HepG2 (cell line): ENCODE measurements around the gene HSF2BP. TPM values are rescaled to one million over a fixed set of nuclear protein-coding genes. Genes with fewer than 3 reads are reported as not detected.

ENCODE experiments used
- ATAC-seq: fragments of 200-7000 bp; cut with Tn5 transposase; 3 replicates; pipeline ENCODE4 v1.9.1; 2020; ENCODE audit warnings: mild to moderate bottlenecking, moderate library complexity
- BruUV-seq: library from RNA; stranded (reverse); fragments of 400-500 nt; replicated peaks from 2 replicates; lab custom pipeline; 2021; lab: Mats Ljungman, UMichigan
- CTCF ChIA-PET: fragments of 300-600 bp; formaldehyde crosslinking; extraction: SDS; loops from one replicate; lab custom pipeline; 2021; ENCODE audit warnings: low total read pairs, inconsistent platforms, low intra/inter-chr PET ratio; lab: Yijun Ruan, JAX
- POLR2A ChIA-PET: fragments of 350-600 bp; sonication (Branson Sonifier 250); formaldehyde crosslinking; loops from one replicate; lab custom pipeline; 2020; ENCODE audit warnings: antibody characterized with exemption, inconsistent platforms; lab: Yijun Ruan, JAX
- DNase-seq: peaks from one replicate; pipeline ENCODE4 v3.0.0-alpha.2; 2015; ENCODE audit warnings: low spot score
- FAIRE-seq: peaks from 3 replicates; lab custom pipeline; 2011; peaks lifted over from hg19 to GRCh38; lab: Jason Lieb, UNC
- H2AFZ ChIP-seq: one replicate; pipeline ENCODE4 v1.6.1; 2011; ENCODE audit warnings: low read length, inconsistent platforms
- H3K27ac ChIP-seq: fragments of 300-600 bp; 3 replicates; pipeline ENCODE4 v1.8.0; 2011; ENCODE audit warnings: mixed run types, mild to moderate bottlenecking, mixed read lengths, low read length, inconsistent platforms; ENCODE audit not compliant: insufficient read depth; ENCODE audit errors: extremely low read length
- H3K27me3 ChIP-seq, 2 experiments: fragments of 200-600 bp in 1 of 2; 2 replicates in 1 of 2; 3 replicates in 1 of 2; pipeline versions ENCODE4 v1.6.0 to v1.8.0; 2011; ENCODE audit warnings: low read length in 2 of 2, mild to moderate bottlenecking in 2 of 2, moderate library complexity in 2 of 2, inconsistent platforms in 1 of 2; ENCODE audit not compliant: insufficient read depth in 2 of 2, control insufficient read depth in 1 of 2
- H3K36me3 ChIP-seq, 2 experiments: fragments of 200-600 bp in 1 of 2; replicated peaks in 1 of 2; 2 replicates in 1 of 2; 3 replicates in 1 of 2; pipeline versions ENCODE4 v1.5.1 to v1.8.0; 2011; ENCODE audit warnings: low read length in 2 of 2, inconsistent platforms in 1 of 2; ENCODE audit not compliant: insufficient read depth in 2 of 2, control insufficient read depth in 1 of 2
- H3K4me1 ChIP-seq: 2 replicates; pipeline ENCODE4 v1.5.1; 2012; ENCODE audit warnings: low read length, inconsistent platforms; ENCODE audit not compliant: insufficient read depth
- H3K4me2 ChIP-seq: 2 replicates; pipeline ENCODE4 v1.6.0; 2011; ENCODE audit warnings: low read depth, low read length, inconsistent platforms
- H3K4me3 ChIP-seq, 3 experiments: fragments of 200-600 bp in 1 of 3; sonication (generic), shearing (Covaris generic) in 1 of 3; replicated peaks in 1 of 3; 2 replicates each; pipeline ENCODE4 v1.5.1; 2011 to 2016; ENCODE audit warnings: low read length in 3 of 3, inconsistent platforms in 2 of 3, low read depth in 2 of 3, mild to moderate bottlenecking in 2 of 3, control low read depth in 1 of 3, mixed read lengths in 1 of 3; ENCODE audit not compliant: insufficient read depth in 1 of 3
- H3K79me2 ChIP-seq: one replicate; pipeline ENCODE4 v1.6.1; 2011; ENCODE audit warnings: low read length, inconsistent platforms; ENCODE audit not compliant: insufficient read depth
- H3K9ac ChIP-seq: 2 replicates; pipeline ENCODE4 v1.6.0; 2011; ENCODE audit warnings: mild to moderate bottlenecking, low read depth, low read length, inconsistent platforms; ENCODE audit not compliant: insufficient read depth
- H3K9me3 ChIP-seq: 2 replicates; pipeline ENCODE4 v1.5.1; 2012; ENCODE audit warnings: mild to moderate bottlenecking, low read length
- H4K20me1 ChIP-seq: 2 replicates; pipeline ENCODE4 v1.6.0; 2011; ENCODE audit warnings: inconsistent platforms, mild to moderate bottlenecking, low read length, moderate library complexity; ENCODE audit not compliant: insufficient read depth
- SUZ12 ChIP-seq: fragments of 150-350 bp; IDR thresholded peaks from 2 replicates; pipeline ENCODE4 v1.6.1; 2014; ENCODE audit warnings: low read depth, low read length
- TCF7L2 ChIP-seq: IDR thresholded peaks from 2 replicates; pipeline ENCODE4 v1.6.1; 2011; ENCODE audit warnings: mild to moderate bottlenecking, low read depth, low read length, moderate library complexity
- ZNF10 ChIP-seq: sonication (generic); formaldehyde crosslinking; IDR thresholded peaks from 2 replicates; pipeline ENCODE4 v1.4.0; 2020; ENCODE audit warnings: mild to moderate bottlenecking, low read depth, missing genetic modification reagents, borderline replicate concordance
- ZNF253 ChIP-seq: sonication (generic); formaldehyde crosslinking; IDR thresholded peaks from 2 replicates; pipeline ENCODE4 v1.8.0; 2022; ENCODE audit warnings: mild to moderate bottlenecking, missing genetic modification reagents, borderline replicate concordance
- ZNF296 ChIP-seq: sonication (generic); formaldehyde crosslinking; conservative IDR thresholded peaks from 2 replicates; pipeline ENCODE4 v1.5.0; 2020; ENCODE audit warnings: mild to moderate bottlenecking, missing genetic modification reagents
- ZNF557 ChIP-seq: sonication (generic); formaldehyde crosslinking; IDR thresholded peaks from 2 replicates; pipeline ENCODE4 v1.4.0; 2020; ENCODE audit warnings: missing genetic modification reagents
- WGBS: methylation state at CpG from one replicate; pipeline ENCODE4 v1.1.6; 2017; ENCODE audit warnings: low lambda C conversion rate; 5-methylcytosine and 5-hydroxymethylcytosine counted together
- in situ Hi-C: cut with HindIII; loops from 2 replicates; pipeline ENCODE4 v1.10.0; 2017; ENCODE audit warnings: low pct_unique_long_range_greater_than_20kb; ENCODE audit not compliant: extremely low pct_ligation_motif_present
- intact Hi-C: fragments of 100-400 bp; cut with micrococcal nuclease; formaldehyde crosslinking; loops from one replicate; pipeline ENCODE4 v1.10.0; 2022; ENCODE audit not compliant: unreplicated experiment
- polyA plus RNA-seq, 8 experiments: library from polyadenylated mRNA; depleted of rRNA in 3 of 8; stranded (reverse) in 7 of 8; unstranded in 1 of 8; fragments of >200 nt; fragmentation: Illumina TruSeq in 4 of 8; extraction: Trizol in 4 of 8; gene quantifications; 2 replicates each; pipeline versions ENCODE4 v1.2.1 to v1.2.3, GENCODE V29; 2011 to 2016; ENCODE audit warnings: low read depth in 4 of 8, missing spikeins in 1 of 8, mixed read lengths in 1 of 8; ENCODE audit not compliant: insufficient read depth in 1 of 8
- total RNA-seq, 5 experiments: library from RNA; depleted of rRNA; stranded (reverse); fragments of >200 nt; fragmentation: Illumina TruSeq; extraction: Trizol; gene quantifications; 2 replicates each; pipeline ENCODE4 v1.2.3, GENCODE V29; 2016; ENCODE audit warnings: low read depth in 1 of 5
- TF ChIP-seq, protein P1 (sequence below), 2 experiments: fragments of 450-650 bp in 1 of 2; sonication (generic) in 1 of 2; formaldehyde crosslinking; IDR thresholded peaks; 2 replicates each; pipeline versions ENCODE4 v1.5.0 to v1.8.0; 2020 to 2022; ENCODE audit warnings: mild to moderate bottlenecking in 1 of 2, missing genetic modification reagents in 1 of 2
- TF ChIP-seq, protein P2 (sequence below): sonication (generic); formaldehyde crosslinking; conservative IDR thresholded peaks from 2 replicates; pipeline ENCODE4 v1.4.0; 2020; ENCODE audit warnings: missing genetic modification reagents
- TF ChIP-seq, protein P3 (sequence below): sonication (generic); formaldehyde crosslinking; IDR thresholded peaks from 2 replicates; pipeline ENCODE4 v1.4.0; 2020; ENCODE audit warnings: missing genetic modification reagents, borderline replicate concordance
- TF ChIP-seq, protein P4 (sequence below): sonication (generic); formaldehyde crosslinking; IDR thresholded peaks from 2 replicates; pipeline ENCODE4 v1.4.0; 2020; ENCODE audit warnings: missing genetic modification reagents, borderline replicate concordance

HSF2BP gene
- total and polyA plus RNA-seq, 2 of the 13 experiments (the other 11 are each of a cell fraction or from before 2014, with no cell fraction given), result 0.67 to 2.2 TPM

DNA sequence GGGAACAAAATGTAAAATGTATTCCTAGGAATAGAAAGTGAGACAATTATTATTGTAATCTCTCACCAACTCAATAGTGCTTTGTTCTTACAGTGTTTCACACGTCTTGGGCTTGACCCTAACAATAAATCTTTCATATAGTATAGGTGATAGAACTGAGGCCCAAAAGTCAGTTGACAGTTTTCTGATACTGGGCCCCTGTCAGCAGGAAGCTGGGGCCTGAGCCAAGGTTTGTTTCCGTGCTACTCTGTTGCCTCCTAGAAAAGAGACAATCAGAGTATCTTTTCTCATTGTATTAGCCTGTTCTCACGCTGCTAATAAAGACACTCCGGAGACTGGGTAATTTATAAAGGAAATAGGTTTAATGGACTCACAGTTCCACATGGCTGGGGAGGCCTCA is 5.1 kb upstream of the HSF2BP start:
- 90% methylated on average over 4 of the region's 4 CpGs for WGBS
- H3K4me2 ChIP-seq, result no peak overlapping the region
- FAIRE-seq (no peak), ATAC-seq (no peak), DNase-seq (no peak)
- H3K4me1 ChIP-seq, result peaks cover 52% of the 10 kb centered on the region
- no peaks in the 10 kb centered on the region for H3K27me3 ChIP-seq
- CTCF ChIA-PET, result no interaction called here
- H2AFZ ChIP-seq, result no peak overlapping the region
- no peak overlapping the region for H3K4me3 ChIP-seq
- no TSS peak for BruUV-seq
- H3K9ac ChIP-seq, result no peak overlapping the region
- H3K9me3 ChIP-seq, result no peaks in the 10 kb centered on the region
- no peak overlapping the region for H3K27ac ChIP-seq
- TF ChIP-seq ZNF10 (CRISPR knock-in tag), result no peak
- TF ChIP-seq, protein P1, sequence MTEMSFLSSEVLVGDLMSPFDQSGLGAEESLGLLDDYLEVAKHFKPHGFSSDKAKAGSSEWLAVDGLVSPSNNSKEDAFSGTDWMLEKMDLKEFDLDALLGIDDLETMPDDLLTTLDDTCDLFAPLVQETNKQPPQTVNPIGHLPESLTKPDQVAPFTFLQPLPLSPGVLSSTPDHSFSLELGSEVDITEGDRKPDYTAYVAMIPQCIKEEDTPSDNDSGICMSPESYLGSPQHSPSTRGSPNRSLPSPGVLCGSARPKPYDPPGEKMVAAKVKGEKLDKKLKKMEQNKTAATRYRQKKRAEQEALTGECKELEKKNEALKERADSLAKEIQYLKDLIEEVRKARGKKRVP (CRISPR knock-in tag; IDR thresholded peaks at IDR 0.05), result no peak
- peaks cover 6% of the 10 kb centered on the region; the same call in 1 of the 2 replicates for H4K20me1 ChIP-seq
- H3K36me3 ChIP-seq, result peaks cover 10 to 52% of the 10 kb centered on the region in 2 experiments; a peak in 4 of 5 replicates
- peaks cover 84% of the 10 kb centered on the region for H3K79me2 ChIP-seq
- in situ Hi-C loops (no loop called here), intact Hi-C loops (no loop called here)
- POLR2A ChIA-PET, result no interaction called here

DNA sequence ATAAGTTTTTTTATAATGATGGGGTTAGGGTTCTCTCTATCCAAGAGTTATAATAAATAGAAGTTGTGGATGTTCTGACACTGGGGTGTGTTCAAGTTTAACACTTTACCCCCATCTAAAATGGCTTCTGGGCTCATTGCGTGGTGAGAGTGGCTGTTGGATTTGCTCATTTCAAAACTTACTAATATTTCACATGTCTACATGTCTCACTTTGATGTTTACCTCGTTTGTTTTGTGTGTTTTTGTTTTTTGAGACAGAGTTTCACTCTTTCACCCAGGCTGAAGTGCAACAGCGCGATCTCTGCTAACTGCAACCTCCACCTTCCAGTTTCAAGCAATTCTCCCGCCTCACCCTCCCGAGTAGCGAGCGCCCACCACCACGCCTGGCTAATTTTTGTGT is 3.7 kb upstream of the HSF2BP start:
- CTCF ChIA-PET, result no interaction called here
- Histone ChIP-seq H2AFZ (no peak overlapping the region), H3K4me1 (peaks cover 46% of the 10 kb centered on the region), H3K36me3 (peaks cover 10 to 46% of the 10 kb centered on the region in 2 experiments; a peak in 4 of 5 replicates), H3K9me3 (no peaks in the 10 kb centered on the region), H3K27me3 (no peaks in the 10 kb centered on the region), H3K4me2 (no peak overlapping the region), H3K4me3 (no peak overlapping the region), H3K79me2 (peaks cover 73% of the 10 kb centered on the region), H3K27ac (no peak overlapping the region), H4K20me1 (peaks cover 2% of the 10 kb centered on the region; the same call in 1 of the 2 replicates), H3K9ac (no peak overlapping the region)
- ATAC-seq (no peak), DNase-seq (no peak), FAIRE-seq (no peak)
- in situ Hi-C loops, result no loop called here
- intact Hi-C loops, result no loop called here
- POLR2A ChIA-PET, result no interaction called here
- 95% methylated on average over 9 of the region's 9 CpGs for WGBS
- no TSS peak for BruUV-seq
- TF ChIP-seq ZNF296 (no peak), TCF7L2 (no peak), SUZ12 (no peak), ZNF557 (CRISPR knock-in tag) (no peak), ZNF253 (CRISPR knock-in tag) (no peak)
- TF ChIP-seq, protein P2, sequence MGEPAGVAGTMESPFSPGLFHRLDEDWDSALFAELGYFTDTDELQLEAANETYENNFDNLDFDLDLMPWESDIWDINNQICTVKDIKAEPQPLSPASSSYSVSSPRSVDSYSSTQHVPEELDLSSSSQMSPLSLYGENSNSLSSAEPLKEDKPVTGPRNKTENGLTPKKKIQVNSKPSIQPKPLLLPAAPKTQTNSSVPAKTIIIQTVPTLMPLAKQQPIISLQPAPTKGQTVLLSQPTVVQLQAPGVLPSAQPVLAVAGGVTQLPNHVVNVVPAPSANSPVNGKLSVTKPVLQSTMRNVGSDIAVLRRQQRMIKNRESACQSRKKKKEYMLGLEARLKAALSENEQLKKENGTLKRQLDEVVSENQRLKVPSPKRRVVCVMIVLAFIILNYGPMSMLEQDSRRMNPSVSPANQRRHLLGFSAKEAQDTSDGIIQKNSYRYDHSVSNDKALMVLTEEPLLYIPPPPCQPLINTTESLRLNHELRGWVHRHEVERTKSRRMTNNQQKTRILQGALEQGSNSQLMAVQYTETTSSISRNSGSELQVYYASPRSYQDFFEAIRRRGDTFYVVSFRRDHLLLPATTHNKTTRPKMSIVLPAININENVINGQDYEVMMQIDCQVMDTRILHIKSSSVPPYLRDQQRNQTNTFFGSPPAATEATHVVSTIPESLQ, result no peak
- TF ChIP-seq, protein P3, sequence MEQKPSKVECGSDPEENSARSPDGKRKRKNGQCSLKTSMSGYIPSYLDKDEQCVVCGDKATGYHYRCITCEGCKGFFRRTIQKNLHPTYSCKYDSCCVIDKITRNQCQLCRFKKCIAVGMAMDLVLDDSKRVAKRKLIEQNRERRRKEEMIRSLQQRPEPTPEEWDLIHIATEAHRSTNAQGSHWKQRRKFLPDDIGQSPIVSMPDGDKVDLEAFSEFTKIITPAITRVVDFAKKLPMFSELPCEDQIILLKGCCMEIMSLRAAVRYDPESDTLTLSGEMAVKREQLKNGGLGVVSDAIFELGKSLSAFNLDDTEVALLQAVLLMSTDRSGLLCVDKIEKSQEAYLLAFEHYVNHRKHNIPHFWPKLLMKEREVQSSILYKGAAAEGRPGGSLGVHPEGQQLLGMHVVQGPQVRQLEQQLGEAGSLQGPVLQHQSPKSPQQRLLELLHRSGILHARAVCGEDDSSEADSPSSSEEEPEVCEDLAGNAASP (CRISPR knock-in tag), result no peak
- TF ChIP-seq, protein P4, sequence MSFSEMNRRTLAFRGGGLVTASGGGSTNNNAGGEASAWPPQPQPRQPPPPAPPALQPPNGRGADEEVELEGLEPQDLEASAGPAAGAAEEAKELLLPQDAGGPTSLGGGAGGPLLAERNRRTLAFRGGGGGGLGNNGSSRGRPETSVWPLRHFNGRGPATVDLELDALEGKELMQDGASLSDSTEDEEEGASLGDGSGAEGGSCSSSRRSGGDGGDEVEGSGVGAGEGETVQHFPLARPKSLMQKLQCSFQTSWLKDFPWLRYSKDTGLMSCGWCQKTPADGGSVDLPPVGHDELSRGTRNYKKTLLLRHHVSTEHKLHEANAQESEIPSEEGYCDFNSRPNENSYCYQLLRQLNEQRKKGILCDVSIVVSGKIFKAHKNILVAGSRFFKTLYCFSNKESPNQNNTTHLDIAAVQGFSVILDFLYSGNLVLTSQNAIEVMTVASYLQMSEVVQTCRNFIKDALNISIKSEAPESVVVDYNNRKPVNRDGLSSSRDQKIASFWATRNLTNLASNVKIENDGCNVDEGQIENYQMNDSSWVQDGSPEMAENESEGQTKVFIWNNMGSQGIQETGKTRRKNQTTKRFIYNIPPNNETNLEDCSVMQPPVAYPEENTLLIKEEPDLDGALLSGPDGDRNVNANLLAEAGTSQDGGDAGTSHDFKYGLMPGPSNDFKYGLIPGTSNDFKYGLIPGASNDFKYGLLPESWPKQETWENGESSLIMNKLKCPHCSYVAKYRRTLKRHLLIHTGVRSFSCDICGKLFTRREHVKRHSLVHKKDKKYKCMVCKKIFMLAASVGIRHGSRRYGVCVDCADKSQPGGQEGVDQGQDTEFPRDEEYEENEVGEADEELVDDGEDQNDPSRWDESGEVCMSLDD (CRISPR knock-in tag), result no peak
